Activated CD8-positive, alpha-beta T cell treated with anti-CD3 and anti-CD28 coated beads, Interleukin-2, amount 10 ng/mL, durations not matched to agents 7 days and 5 days (primary cell): ENCODE measurements around the gene GALNT12. TPM values are rescaled to one million over a fixed set of nuclear protein-coding genes. Genes with fewer than 3 reads are reported as not detected.

Experiments
- total RNA-seq, 2 experiments: library from RNA; stranded (reverse); gene quantifications; one replicate each; pipeline ENCODE4 v1.2.3, GENCODE V29; 2021

GALNT12 gene
- total RNA-seq, 2 experiments from 2014 or later, result 7.9 to 8.8 TPM

Other genes starting within 250 kb of the GALNT12 start
- not detected for gene GABBR2, start 98.7 kb upstream of the GALNT12 start, total RNA-seq
- gene ANKS6, start 11.1 kb upstream of the GALNT12 start, total RNA-seq, result 1 to 10 TPM; 3.8 to 5.8 TPM
- gene COL15A1, start 136.2 kb downstream of the GALNT12 start, total RNA-seq, result under 1 TPM; 0.37 to 0.76 TPM